Measurements from ENCODE around the gene SLC2A5. TPM values are rescaled to one million over a fixed set of nuclear protein-coding genes. Genes with fewer than 3 reads are reported as not detected.

Gene SLC2A5, protein sequence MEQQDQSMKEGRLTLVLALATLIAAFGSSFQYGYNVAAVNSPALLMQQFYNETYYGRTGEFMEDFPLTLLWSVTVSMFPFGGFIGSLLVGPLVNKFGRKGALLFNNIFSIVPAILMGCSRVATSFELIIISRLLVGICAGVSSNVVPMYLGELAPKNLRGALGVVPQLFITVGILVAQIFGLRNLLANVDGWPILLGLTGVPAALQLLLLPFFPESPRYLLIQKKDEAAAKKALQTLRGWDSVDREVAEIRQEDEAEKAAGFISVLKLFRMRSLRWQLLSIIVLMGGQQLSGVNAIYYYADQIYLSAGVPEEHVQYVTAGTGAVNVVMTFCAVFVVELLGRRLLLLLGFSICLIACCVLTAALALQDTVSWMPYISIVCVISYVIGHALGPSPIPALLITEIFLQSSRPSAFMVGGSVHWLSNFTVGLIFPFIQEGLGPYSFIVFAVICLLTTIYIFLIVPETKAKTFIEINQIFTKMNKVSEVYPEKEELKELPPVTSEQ
- under 1 TPM in 1 of 2 experiments, not detected in 1; 0.25 TPM for total RNA-seq

DNA sequence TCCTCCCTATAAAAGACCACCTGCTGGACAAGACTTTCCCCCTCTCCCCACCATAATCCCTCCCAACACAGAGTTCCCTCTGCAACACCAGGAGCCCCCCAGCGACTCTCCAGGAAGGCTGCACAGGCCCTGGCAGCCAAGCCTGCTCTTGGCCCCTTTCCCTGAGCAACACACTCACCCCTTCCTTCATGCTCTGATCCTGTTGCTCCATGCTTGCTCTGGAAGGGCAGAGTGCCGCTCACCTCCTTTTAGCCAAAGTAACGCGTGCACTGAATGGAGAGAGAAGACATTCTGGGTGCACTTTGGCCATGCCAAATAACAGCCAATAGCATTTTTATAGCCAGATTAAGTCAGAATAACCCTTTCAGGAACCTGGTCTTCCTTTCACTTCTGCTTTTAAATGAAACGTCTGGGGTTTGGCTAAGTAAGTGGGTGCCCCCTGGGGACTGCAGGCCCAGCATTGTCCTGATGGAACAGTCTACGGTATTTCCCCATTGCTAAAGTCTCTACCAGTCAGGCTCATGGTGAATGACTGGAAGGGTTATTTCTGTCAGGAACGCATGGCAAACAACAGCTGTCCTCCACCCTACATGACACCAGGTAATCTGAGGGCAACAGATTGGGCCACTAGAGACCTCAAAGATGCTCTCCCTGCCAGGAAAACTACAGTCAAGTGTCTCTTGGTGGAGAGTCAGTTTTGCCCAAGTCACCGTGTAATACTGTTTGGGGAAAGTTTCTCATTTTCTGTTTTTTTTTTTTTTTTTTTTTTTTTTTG lies at the start of gene SLC2A5:
Gene SLC2A5 (minus strand): TSS at position 310 of the 775 bp plus-strand sequence. CDS start 99 bp downstream, at position 211.
- CTCF ChIA-PET: no interaction called here

DNA sequence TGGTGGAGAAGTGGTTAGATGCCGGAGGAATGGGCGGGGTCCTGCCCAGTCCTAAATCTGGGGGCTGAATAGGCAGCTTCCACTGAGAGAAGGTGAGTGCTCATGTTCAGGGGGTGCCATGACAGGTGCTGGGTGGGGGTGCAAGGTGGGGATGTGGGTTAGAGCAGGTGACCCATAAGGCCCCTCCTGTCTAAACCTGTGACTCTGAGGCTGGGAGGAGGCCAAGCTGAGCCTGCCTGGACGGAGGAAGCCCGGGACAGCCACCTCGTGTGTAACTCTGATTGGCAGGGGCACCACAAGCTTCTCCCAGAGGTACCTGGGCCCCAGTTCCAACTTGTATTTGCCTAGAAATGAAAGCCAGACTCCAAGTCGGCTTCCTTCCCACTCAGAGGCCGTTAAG lies 48.8 kb upstream of the SLC2A5 start:
- Mint-ChIP-seq H3K9me3 (no peaks in the 10 kb centered on the region), H3K4me3 (no peak overlapping the region), H3K27me3 (no peaks in the 10 kb centered on the region), H3K4me1 (peaks cover 16% of the 10 kb centered on the region), H3K36me3 (ENCODE audit: low read depth) (no peaks in the 10 kb centered on the region), H3K27ac (no peak overlapping the region)
- CTCF ChIA-PET: no interaction called here
- no peak for DNase-seq
- POLR2A ChIA-PET: no interaction called here

More for the DNA sequence above, at the start of gene SLC2A5:
- H3K4me3 Mint-ChIP-seq: no peak within 1 kb of the TSS
- no peaks in the 10 kb centered on the region for H3K36me3 Mint-ChIP-seq (ENCODE audit: low read depth)
- H3K9me3 Mint-ChIP-seq: no peaks in the 10 kb centered on the region
- POLR2A ChIA-PET: no interaction called here
- H3K27me3 Mint-ChIP-seq: peaks cover 22% of the 10 kb centered on the region
- no peak for DNase-seq
- no peak within 1 kb of the TSS for H3K27ac Mint-ChIP-seq
- H3K4me1 Mint-ChIP-seq: peaks cover 9% of the 10 kb centered on the region

DNA sequence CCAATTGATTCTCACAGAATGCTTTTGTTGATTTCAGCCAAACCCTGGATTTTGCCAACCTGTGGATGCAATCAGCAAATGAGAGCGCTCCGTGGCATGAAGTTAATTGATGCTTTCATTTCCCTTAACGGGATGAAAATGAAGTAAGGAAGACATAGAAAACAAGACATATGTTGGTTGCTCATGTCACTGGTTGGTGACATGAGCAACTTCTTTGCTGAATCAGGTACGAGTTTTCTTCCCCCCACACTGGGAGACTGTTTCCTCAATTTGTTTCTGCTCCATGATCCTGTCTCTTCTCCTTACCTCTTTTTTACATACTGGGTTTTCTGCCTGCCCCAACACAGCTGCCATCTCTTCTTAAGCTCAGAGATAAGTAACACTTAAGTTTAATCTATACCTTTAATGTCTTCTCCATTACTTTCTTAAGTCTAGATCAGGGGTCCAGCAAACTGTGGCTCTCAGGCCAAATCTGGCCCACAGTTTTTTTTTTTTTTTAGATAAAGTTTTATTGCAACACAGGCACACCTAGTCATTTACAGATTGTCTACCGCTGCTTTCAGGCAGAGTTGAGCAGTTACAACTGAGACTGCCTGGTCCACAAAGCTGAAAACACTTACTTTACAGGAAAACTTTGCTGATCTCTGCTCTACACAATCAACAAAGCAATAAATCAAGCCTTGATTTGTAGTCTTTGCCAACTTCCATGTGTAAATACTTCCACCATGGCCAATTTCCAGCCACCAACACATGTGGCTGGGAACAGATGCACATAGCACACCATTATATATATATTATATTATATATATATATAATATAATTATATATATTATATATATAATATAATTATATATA lies 46.1 kb upstream of the SLC2A5 start:
- no peak for DNase-seq
- Mint-ChIP-seq H3K27ac (no peak overlapping the region), H3K36me3 (ENCODE audit: low read depth) (no peaks in the 10 kb centered on the region), H3K4me3 (no peak overlapping the region), H3K9me3 (no peaks in the 10 kb centered on the region), H3K27me3 (no peaks in the 10 kb centered on the region), H3K4me1 (peaks cover 28% of the 10 kb centered on the region)
- POLR2A ChIA-PET: no interaction called here
- CTCF ChIA-PET: interaction anchor here (0.7 to 1.5 kb wide), 4 partner anchors 10 to 323 kb away, joined by 3 to 5 read pairs (median 4); no protein-coding TSS in a partner anchor

DNA sequence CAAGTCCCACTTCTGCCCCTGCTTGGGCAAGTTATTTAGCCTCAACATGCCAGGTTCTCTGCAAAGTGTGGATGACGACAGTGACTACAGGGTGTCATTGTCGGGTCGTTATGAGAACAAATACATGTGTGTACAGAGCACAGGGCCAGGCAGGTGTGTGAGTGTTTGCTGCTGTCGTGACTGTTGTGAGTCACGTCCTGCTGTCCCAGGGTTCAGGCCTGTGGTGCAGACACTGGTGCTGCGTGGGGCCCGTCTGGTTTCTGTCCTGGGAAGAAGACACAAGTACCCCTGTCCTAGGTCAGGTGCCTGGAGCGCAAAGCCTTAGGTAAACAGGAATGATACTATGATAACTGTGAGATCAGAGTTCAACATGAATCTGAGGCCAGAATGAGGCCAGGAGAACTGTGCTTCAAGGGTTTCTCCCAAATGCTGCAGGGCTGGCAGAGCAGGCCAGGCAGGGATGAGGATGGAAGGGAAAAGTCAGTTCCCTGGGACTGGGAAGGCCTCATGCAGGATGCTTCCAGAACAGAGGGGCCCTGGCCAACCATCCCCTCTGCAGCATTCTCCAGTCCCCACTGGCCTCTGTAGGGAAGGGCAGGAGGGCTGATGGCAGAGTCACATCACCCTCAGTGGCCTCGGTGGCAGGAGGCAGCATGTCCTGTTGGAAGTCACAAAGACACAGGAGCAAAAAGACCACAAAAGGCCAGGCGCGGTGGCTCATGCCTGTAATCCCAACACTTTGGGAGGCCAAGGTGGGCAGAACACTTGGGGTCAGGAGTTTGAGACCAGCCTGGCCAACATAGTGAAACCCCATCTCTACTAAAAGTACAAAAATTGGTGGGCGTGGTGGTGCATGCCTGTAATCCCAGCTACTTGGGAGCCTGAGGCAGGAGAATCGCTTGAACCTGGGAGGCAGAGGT lies 43.8 kb upstream of the SLC2A5 start:
- CTCF ChIA-PET: interaction anchor here (0.7 to 1.3 kb wide), 2 partner anchors 8 to 21 kb away, joined by 3 read pairs; no protein-coding TSS in a partner anchor
- peaks cover 28% of the 10 kb centered on the region for H3K4me1 Mint-ChIP-seq

DNA sequence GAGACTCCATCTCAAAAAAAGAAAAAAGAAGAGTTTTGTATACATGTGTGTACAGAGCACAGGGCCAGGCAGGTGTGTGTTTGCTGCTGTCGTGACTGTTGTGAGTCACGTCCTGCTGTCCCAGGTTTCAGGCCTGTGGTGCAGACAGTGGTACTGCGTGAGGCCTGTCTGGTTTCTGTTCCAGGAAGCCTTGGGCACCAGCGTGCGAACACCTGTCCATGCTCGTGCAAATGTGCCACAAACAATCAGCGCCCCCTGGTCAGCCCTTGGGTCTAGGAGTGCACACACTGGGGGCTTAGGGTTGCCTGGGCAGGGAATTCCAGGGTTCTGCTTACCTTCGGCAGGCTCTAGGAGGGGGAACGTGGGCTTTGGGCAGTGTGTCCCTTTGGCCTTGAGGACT lies 42.5 kb upstream of the SLC2A5 start:
- H3K27me3 Mint-ChIP-seq: no peaks in the 10 kb centered on the region
- CTCF ChIA-PET: interaction anchor here (0.8 to 2.6 kb wide), 7 partner anchors 9 to 155 kb away, joined by 3 to 13 read pairs (median 5); no protein-coding TSS in a partner anchor
- no peak overlapping the region for H3K27ac Mint-ChIP-seq
- H3K4me3 Mint-ChIP-seq: no peak overlapping the region
- H3K9me3 Mint-ChIP-seq: no peaks in the 10 kb centered on the region
- peak; percentile 51 for DNase-seq
- peaks cover 28% of the 10 kb centered on the region for H3K4me1 Mint-ChIP-seq
- H3K36me3 Mint-ChIP-seq (ENCODE audit: low read depth): no peaks in the 10 kb centered on the region
- POLR2A ChIA-PET: interaction anchor here (1.2 to 1.6 kb wide), 2 partner anchors 84 to 95 kb away, joined by 3 to 5 read pairs; no protein-coding TSS in a partner anchor

More for the DNA sequence above, 43.8 kb upstream of the SLC2A5 start:
- Mint-ChIP-seq H3K4me3 (no peak overlapping the region), H3K9me3 (no peaks in the 10 kb centered on the region), H3K27me3 (no peaks in the 10 kb centered on the region), H3K27ac (no peak overlapping the region), H3K36me3 (ENCODE audit: low read depth) (no peaks in the 10 kb centered on the region)
- POLR2A ChIA-PET: interaction anchor here (1.2 kb wide), 1 partner anchor 93 kb away, joined by 3 read pairs; no protein-coding TSS in a partner anchor
- no peak for DNase-seq

DNA sequence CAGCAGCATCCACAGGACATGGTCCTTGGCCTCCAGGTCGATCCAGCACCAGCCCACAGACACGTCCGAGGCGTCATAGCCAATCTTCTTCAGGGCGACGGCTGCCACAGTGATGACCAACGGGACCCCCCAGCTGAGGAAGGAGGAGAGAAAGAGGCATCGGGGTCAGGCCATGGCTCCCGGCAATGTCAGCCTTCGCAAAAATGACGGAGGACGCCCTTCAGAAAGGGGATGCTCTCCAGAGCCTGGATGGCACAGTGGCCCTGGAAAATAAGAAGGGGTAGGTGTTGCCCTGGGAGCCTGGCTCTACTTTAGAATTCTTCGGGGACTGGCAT lies 41.9 kb upstream of the SLC2A5 start:
- Mint-ChIP-seq H3K27ac (no peak overlapping the region), H3K4me1 (peaks cover 28% of the 10 kb centered on the region), H3K27me3 (no peaks in the 10 kb centered on the region), H3K9me3 (no peaks in the 10 kb centered on the region), H3K36me3 (ENCODE audit: low read depth) (no peaks in the 10 kb centered on the region), H3K4me3 (no peak overlapping the region)
- DNase-seq: no peak
- CTCF ChIA-PET: interaction anchor here (0.8 to 2.6 kb wide), 24 partner anchors 9 to 380 kb away, joined by 3 to 16 read pairs (median 4); partner anchors contain the start of gene H6PD
- POLR2A ChIA-PET: interaction anchor here (1.6 kb wide), 1 partner anchor 85 kb away, joined by 5 read pairs; no protein-coding TSS in a partner anchor

DNA sequence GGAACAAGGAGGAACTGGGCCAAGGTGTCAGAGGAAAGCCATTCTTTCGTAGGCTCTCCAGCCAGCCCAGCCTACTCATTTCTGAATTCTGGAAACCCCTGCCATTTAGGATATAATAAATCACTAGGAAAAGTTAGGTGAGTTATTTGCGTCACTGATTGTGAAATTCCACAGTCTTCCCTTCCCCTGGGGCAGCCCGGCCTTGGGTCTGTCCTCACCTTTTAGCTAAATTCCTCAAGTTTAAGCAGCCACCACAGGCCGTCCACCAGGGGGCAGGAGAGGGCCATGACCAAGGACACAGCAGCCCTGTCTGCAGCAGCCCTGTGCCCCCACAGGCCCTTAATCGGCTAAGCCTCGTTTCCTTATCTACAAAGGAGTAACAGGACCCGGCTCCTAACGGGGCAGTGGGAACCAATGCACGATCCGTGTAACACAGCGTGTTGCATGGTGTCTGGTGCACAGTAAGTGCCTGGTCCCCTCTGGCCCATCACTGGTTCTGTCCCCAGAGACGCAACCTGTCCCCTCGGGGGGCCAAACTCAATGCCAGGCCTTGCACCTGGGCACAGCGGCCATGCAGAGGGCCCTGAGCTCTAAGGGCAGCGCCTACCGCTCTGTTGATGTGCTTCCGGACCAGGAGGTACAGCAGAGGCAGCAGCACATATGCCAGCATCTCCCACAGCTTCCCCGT lies 41.4 kb upstream of the SLC2A5 start:
- Mint-ChIP-seq H3K4me1 (peaks cover 28% of the 10 kb centered on the region), H3K4me3 (no peak overlapping the region), H3K9me3 (no peaks in the 10 kb centered on the region), H3K27ac (no peak overlapping the region), H3K36me3 (ENCODE audit: low read depth) (no peaks in the 10 kb centered on the region), H3K27me3 (no peaks in the 10 kb centered on the region)
- peak; percentile 87 for DNase-seq
- POLR2A ChIA-PET: interaction anchor here (1.6 kb wide), 1 partner anchor 85 kb away, joined by 5 read pairs; no protein-coding TSS in a partner anchor
- CTCF ChIA-PET: interaction anchor here (0.5 to 2.6 kb wide), 36 partner anchors 8 to 438 kb away, joined by 3 to 16 read pairs (median 4); partner anchors contain the start of gene H6PD

DNA sequence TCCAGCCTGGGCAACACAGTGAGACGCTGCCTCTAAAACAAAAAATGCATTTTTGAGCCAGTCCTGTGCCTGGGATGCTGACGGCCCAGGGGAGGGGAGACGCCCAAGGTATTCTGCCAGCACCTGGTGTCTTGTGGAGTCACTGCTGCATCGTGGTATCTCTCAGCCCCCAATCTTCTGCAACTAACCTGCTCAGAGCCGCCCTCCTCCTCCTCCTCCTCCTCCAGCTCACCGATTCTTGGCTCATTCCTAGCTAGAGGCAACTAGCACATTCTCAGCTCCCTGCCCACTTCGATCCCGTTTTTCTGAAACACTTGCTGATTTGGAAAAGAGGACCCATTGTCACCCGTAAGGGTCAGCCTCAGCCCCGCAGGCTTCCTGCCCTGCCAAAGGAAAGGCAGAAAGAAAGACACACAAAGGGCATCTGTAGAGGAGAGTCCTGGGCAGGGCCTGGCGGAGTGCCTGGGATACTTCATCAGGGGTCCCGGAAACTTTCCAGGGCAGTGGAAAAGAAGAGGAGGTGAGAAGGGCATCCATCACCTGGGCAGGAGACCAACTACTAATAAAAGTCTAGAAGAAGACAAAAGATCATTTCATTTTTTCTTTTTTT lies 38.7 kb upstream of the SLC2A5 start:
- Mint-ChIP-seq H3K27me3 (no peaks in the 10 kb centered on the region), H3K4me1 (peaks cover 25% of the 10 kb centered on the region), H3K27ac (no peak overlapping the region), H3K4me3 (no peak overlapping the region), H3K9me3 (no peaks in the 10 kb centered on the region), H3K36me3 (ENCODE audit: low read depth) (no peaks in the 10 kb centered on the region)
- DNase-seq: no peak
- CTCF ChIA-PET: interaction anchor here (1.7 to 1.8 kb wide), 2 partner anchors 12 to 89 kb away, joined by 5 to 7 read pairs; no protein-coding TSS in a partner anchor
- POLR2A ChIA-PET: no interaction called here

DNA sequence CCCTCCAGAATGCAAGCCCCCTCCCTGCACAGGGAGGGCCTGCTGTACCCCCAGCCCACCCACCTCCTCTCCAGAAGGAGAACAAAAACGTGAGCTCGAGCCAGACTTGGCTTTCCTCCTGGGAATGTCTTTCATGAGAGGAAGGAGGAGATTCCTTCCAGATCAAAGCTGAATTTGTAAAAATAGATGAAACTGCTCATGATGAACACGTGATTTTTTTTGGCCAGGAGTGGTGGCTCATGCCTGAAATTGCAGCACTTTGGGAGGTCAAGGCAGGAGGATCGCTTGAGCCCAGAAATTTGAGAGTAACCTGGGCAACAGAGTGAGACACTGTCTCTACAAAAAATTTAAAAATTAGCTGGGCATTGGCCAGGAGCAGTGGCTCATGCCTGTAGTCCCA lies 37.7 kb upstream of the SLC2A5 start:
- Mint-ChIP-seq H3K27me3 (no peaks in the 10 kb centered on the region), H3K36me3 (ENCODE audit: low read depth) (no peaks in the 10 kb centered on the region), H3K4me1 (peaks cover 17% of the 10 kb centered on the region), H3K9me3 (no peaks in the 10 kb centered on the region), H3K4me3 (no peak overlapping the region), H3K27ac (no peak overlapping the region)
- CTCF ChIA-PET: interaction anchor here (1.0 to 1.4 kb wide), 2 partner anchors 36 to 102 kb away, joined by 3 to 4 read pairs; no protein-coding TSS in a partner anchor
- DNase-seq: no peak
- POLR2A ChIA-PET: no interaction called here

DNA sequence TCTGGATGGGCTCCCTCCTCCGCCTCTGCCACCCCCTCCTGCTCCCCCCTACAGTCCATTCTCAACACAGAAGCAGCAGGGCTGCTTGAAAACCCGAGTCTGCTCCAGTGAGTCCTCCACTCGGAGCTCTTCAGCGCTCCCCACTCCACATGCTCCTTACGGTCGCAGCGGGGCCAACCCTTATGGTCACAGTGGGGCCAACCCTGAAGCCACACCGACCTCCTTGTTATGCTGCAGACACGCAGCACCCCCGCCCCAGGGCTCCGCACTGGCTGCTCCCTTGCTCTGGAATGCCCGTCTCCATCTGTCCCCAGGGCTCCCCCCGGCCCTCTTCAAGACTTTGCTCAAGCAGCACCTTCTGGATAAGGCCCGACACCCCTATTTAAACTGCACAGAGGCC lies 36.9 kb upstream of the SLC2A5 start:
- Mint-ChIP-seq H3K36me3 (ENCODE audit: low read depth) (no peaks in the 10 kb centered on the region), H3K4me3 (no peak overlapping the region), H3K9me3 (no peaks in the 10 kb centered on the region), H3K27ac (no peak overlapping the region), H3K4me1 (peaks cover 9% of the 10 kb centered on the region), H3K27me3 (no peaks in the 10 kb centered on the region)
- ChIA-PET POLR2A (no interaction called here), CTCF (interaction anchor here (1.4 kb wide), 1 partner anchor 101 kb away, joined by 4 read pairs; no protein-coding TSS in a partner anchor)
- DNase-seq: no peak
